22Rv1 (cell line): ENCODE results near the gene GFER.

Experiments
- ZFX ChIP-seq: fragments of 450-650 bp; IDR thresholded peaks from 2 replicates; pipeline ENCODE4 v1.6.1; 2017; ENCODE audit warnings: antibody characterized with exemption, borderline replicate concordance
- TF ChIP-seq, protein P1 (sequence below): fragments of 450-650 bp; IDR thresholded peaks from 2 replicates; pipeline ENCODE4 v1.5.1; 2017; ENCODE audit warnings: mild to moderate bottlenecking

DNA sequence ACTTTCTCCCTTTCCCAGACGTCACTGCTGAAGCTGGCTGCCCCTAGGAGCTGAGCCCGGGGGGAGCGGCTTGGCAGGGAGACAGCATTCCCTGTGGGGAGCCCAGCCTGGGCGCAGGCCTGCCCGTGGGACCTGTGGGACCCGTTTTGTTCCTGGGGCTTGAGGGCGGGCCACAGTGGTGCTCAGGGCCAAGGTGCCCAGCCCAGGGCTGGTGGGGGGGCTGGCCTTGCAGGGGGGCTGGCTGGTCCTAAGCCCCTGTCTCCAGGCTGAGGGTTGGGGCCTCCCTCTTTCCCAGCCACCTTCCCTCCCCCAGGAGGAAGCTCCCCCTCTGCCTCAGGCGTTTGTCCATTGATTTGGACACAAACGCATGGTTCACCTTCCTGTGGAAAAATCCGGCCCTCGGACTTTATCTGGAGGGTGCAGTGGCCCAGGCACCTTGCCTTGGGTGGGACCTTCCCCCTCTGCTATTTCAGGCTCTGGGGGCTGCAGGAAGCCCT lies 47.1 kb downstream of the GFER start:
- TF ChIP-seq, protein P1, sequence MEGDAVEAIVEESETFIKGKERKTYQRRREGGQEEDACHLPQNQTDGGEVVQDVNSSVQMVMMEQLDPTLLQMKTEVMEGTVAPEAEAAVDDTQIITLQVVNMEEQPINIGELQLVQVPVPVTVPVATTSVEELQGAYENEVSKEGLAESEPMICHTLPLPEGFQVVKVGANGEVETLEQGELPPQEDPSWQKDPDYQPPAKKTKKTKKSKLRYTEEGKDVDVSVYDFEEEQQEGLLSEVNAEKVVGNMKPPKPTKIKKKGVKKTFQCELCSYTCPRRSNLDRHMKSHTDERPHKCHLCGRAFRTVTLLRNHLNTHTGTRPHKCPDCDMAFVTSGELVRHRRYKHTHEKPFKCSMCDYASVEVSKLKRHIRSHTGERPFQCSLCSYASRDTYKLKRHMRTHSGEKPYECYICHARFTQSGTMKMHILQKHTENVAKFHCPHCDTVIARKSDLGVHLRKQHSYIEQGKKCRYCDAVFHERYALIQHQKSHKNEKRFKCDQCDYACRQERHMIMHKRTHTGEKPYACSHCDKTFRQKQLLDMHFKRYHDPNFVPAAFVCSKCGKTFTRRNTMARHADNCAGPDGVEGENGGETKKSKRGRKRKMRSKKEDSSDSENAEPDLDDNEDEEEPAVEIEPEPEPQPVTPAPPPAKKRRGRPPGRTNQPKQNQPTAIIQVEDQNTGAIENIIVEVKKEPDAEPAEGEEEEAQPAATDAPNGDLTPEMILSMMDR, result no peak
- no peak for TF ChIP-seq ZFX
